ENCODE data around the gene FGD3.

- TF ChIP-seq CTCF (IDR thresholded peaks at IDR 0.05), result no peak
- no peak for TF ChIP-seq POLR2A (IDR thresholded peaks at IDR 0.05)
Measured at GRCh38 chr9:92944921-92945320, 2.4 kb upstream of the FGD3 start.

Measured in testis (tissue), 2 donors.